ENCODE data around the gene TACO1. TPM values are rescaled to one million over a fixed set of nuclear protein-coding genes. Genes with fewer than 3 reads are reported as not detected.

Gene TACO1
- 16.1 TPM for total RNA-seq
- long read RNA-seq, transcript TACO1-201 (5 exons, 1,469 nt), result major isoform, 9 of 10 reads
- long read RNA-seq, partial matches to known transcripts, result 0 of 10 reads
- long read RNA-seq, other reads (novel, unspliced or antisense), result 1 of 10 reads

DNA sequence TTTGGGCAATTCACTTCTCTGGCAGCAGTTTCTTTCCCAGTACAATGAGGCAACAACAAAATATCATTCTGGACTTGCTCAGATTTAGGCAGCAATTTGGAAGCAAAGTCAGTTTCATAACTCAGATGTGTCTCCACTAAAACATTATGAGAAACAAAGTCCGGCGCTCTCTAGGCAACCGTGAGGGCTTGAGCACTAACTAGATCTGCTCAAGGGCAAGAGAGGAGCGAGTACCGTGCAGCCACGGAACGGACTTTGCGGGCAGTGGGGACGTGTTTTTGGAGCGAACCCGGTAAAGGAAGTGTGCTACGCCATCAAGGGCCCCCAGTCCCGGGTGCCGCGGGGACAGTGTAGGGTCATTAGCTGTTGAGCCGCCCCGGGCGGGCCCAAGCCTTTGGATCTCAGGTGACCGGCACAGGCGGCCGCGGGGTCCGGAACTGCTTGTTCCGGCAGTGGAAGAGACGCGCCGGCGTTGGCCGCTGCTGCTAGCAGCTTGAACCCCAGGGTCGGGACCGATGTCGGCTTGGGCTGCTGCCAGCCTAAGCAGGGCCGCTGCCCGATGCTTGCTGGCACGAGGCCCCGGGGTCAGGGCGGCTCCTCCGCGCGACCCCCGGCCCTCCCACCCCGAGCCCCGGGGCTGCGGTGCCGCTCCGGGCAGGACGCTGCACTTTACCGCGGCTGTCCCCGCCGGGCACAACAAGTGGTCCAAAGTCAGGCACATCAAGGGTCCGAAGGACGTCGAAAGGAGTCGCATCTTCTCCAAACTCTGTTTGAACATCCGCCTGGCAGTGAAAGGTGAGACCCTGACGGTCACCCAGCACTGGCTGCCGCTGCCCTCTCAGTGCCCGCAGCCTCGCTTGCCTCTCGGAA lies at the start of gene TACO1:
TACO1 (plus strand) TSS at position 327 of the 870 bp plus-strand sequence; CDS start at position 516, 189 bp downstream.
- no peaks in the 10 kb centered on the region for H3K27me3 ChIP-seq
- H3K9me3 ChIP-seq, result no peaks in the 10 kb centered on the region
- peaks cover 17% of the 10 kb centered on the region for H3K4me1 ChIP-seq
- H3K4me3 ChIP-seq, result peak within 1 kb of the TSS; percentile 97
- TF ChIP-seq, protein P1, sequence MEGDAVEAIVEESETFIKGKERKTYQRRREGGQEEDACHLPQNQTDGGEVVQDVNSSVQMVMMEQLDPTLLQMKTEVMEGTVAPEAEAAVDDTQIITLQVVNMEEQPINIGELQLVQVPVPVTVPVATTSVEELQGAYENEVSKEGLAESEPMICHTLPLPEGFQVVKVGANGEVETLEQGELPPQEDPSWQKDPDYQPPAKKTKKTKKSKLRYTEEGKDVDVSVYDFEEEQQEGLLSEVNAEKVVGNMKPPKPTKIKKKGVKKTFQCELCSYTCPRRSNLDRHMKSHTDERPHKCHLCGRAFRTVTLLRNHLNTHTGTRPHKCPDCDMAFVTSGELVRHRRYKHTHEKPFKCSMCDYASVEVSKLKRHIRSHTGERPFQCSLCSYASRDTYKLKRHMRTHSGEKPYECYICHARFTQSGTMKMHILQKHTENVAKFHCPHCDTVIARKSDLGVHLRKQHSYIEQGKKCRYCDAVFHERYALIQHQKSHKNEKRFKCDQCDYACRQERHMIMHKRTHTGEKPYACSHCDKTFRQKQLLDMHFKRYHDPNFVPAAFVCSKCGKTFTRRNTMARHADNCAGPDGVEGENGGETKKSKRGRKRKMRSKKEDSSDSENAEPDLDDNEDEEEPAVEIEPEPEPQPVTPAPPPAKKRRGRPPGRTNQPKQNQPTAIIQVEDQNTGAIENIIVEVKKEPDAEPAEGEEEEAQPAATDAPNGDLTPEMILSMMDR (IDR thresholded peaks at IDR 0.05), result no peak
- intact Hi-C loops (cut with DNase I), result no loop called here
- ATAC-seq (peak; percentile 99), DNase-seq (peak; percentile 90)
- H3K27ac ChIP-seq, result peak within 1 kb of the TSS; percentile 85
- peaks cover 25% of the 10 kb centered on the region for H3K36me3 ChIP-seq

- no peaks in the 10 kb centered on the region for H3K9me3 ChIP-seq
- H3K27me3 ChIP-seq, result no peaks in the 10 kb centered on the region
- H3K27ac ChIP-seq, result peak overlapping the region; percentile 2
- TF ChIP-seq, protein P1 (IDR thresholded peaks at IDR 0.05), result no peak
- ATAC-seq (no peak), DNase-seq (no peak)
- peaks cover 47% of the 10 kb centered on the region for H3K4me1 ChIP-seq
- peak overlapping the region; percentile 99 for H3K4me3 ChIP-seq
- no peaks in the 10 kb centered on the region for H3K36me3 ChIP-seq
- intact Hi-C loops (cut with DNase I), result no loop called here
Measured at GRCh38 chr17:63552211-63552610, 48.5 kb upstream of the TACO1 start.

DNA sequence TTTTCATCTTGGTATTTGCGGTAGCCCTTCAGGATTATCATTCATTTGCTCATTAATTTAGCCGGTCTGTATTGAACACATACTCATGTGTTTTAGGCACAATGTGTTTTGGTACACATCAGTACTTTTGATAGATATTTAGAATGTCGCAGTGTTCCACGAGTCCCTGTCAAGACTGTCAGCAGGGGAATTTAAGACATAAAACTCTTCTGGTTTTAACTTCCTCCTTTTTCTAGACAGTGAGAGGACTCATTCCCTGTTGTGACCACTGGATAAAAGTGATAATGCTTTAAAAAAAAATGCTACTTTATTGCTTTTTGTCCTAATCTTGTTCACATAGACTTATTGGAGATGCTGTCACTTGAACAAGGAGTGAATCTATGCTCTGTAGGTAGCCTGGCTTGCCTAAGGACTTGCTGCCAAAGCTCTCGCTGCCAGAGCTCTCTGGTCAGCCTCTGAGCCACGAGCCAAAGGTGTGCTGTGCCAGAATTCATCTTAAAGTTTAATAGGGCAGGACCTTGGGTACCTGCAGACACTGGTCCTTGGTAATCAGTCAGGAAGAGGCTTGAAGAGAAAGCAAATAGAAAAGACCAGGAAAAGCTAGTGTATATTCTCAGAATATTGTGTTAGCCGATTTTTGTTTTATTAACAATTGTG lies 45.1 kb upstream of the TACO1 start:
- DNase-seq, result no peak
- H3K36me3 ChIP-seq, result no peaks in the 10 kb centered on the region
- TF ChIP-seq, protein P1 (IDR thresholded peaks at IDR 0.05), result no peak
- H3K4me1 ChIP-seq, result peaks cover 44% of the 10 kb centered on the region
- intact Hi-C loops (cut with DNase I), result no loop called here
- H3K27me3 ChIP-seq, result no peaks in the 10 kb centered on the region
- no peak for ATAC-seq
- no peak overlapping the region for H3K27ac ChIP-seq
- H3K4me3 ChIP-seq, result no peak overlapping the region
- H3K9me3 ChIP-seq, result no peaks in the 10 kb centered on the region

GRCh38 chr17:63557416-63557815 lies 43.3 kb upstream of the TACO1 start:
- H3K4me1 ChIP-seq, result peaks cover 38% of the 10 kb centered on the region

DNA sequence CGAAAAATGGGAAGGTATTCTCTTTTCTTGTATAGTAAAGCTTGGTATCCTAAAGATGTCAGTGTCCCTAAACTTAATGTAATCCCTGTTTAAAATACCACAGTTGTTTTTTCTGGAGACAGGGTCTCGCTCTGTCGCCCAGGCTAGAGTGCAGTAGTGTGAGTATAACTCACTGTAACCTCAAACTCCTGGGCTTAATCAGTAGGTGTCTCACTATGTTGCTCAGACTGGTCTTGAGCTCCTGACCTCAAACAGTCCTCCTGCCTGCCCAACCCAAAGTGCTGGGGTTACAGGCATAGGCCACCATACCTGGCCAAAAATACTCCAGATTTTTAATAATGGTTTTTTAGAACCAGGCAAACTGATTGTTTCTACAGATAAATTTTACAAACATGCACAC lies 42.3 kb upstream of the TACO1 start:
- Histone ChIP-seq H3K9me3 (no peaks in the 10 kb centered on the region), H3K36me3 (no peaks in the 10 kb centered on the region), H3K4me3 (no peak overlapping the region), H3K27ac (no peak overlapping the region), H3K27me3 (no peaks in the 10 kb centered on the region), H3K4me1 (peaks cover 30% of the 10 kb centered on the region)
- no peak for ATAC-seq
- DNase-seq, result no peak
- intact Hi-C loops (cut with DNase I), result no loop called here
- TF ChIP-seq, protein P1 (IDR thresholded peaks at IDR 0.05), result no peak

More at GRCh38 chr17:63557416-63557815, 43.3 kb upstream of the TACO1 start:
- Histone ChIP-seq H3K9me3 (no peaks in the 10 kb centered on the region), H3K27me3 (no peaks in the 10 kb centered on the region), H3K27ac (no peak overlapping the region), H3K4me3 (no peak overlapping the region), H3K36me3 (no peaks in the 10 kb centered on the region)
- TF ChIP-seq, protein P1 (IDR thresholded peaks at IDR 0.05), result no peak
- DNase-seq, result no peak
- ATAC-seq, result no peak
- intact Hi-C loops (cut with DNase I), result no loop called here
